Endothelial cell of hepatic sinusoid (primary cell): Measurements from ENCODE around the gene MRPL24.

Source experiments
- in situ Hi-C: cut with HindIII; loops from 2 replicates; pipeline ENCODE4 v1.10.0; 2017; ENCODE audit warnings: low sequenced_read_pairs

Gene MRPL24

DNA sequence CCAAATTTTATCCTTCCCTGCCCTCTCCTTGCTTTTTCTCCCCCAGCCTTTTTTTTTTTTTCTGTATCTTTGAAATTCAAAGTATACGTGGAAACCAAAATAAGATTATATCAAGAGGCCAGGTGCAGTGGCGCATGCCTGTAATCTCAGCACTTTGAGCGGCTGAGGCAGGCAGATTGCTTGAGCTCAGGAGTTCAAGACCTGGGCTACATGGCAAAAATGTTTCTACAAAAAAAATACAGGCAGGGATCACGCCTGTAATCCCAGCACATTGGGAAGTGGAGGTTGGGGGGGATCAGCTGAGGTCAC is 19.9 kb upstream of the MRPL24 start:
- in situ Hi-C loops, result no loop called here

DNA sequence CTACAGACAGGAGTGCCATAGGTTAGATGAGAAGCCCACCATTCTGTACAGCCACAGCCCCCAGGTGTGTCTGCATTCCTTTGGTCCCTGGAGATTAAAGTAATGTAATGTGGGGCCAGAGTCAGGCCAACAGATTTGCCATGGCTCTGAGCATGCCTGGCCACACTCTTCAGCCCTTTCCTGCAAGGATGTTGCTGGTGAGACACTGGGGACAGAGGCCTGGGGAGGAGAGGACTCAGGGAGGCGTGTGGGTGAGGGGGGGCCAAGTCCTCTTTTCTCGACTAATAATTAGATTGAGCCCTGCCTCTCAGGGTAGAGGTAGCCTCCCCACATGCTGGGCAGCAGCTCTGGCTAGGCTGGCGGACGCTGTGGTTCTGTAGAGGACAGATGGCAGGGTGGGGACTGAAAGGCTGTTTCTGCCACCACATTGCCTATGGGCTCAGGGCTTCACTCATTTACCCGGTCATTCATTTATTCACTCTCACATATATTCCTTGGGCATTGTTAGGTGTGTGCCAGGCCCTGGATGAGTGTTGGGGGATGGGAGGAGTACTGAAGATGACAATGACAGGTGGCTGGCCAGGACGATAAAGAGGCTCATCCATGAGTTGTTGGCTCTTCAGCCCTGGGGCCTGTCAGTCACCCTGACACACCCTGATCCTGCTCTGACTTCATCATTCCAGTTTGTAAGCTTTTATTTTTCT is 19.4 kb upstream of the MRPL24 start:
- in situ Hi-C loops, result no loop called here

- in situ Hi-C loops, result loop anchor here (5.0 kb wide), 1 partner anchor 85 kb away; no protein-coding TSS in a partner anchor
Observed at GRCh38 chr1:156757572-156758253, 16.8 kb upstream of the MRPL24 start.

- in situ Hi-C loops, result loop anchor here (5.0 kb wide), 1 partner anchor 86 kb away; no protein-coding TSS in a partner anchor
Observed at GRCh38 chr1:156756355-156756754, 15.5 kb upstream of the MRPL24 start.

DNA sequence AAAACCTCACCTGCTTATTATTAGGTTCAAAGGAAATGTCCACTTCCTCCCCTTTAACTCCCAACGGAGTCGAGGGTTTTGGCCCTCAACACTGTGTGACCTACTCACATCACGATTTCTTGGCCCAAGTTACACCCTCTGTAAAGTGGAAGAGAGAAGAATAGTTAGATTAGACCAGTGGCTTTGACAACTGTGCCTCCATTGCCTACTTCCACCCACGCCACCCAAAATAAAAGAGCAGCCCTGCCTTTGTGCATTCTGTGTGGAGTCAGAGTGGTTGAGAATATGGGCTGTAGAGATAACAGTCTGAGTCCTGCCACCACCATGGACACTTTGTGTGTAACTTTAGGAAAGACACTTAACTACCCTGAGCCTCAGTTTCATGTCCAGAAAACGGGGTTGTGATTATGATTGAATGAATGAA is 14.7 kb upstream of the MRPL24 start:
- in situ Hi-C loops, result loop anchor here (5.0 kb wide), 1 partner anchor 87 kb away; no protein-coding TSS in a partner anchor

- in situ Hi-C loops, result no loop called here
Observed at GRCh38 chr1:156754219-156754618, 13.3 kb upstream of the MRPL24 start.

- in situ Hi-C loops, result no loop called here
Observed at GRCh38 chr1:156752843-156753482, 12.1 kb upstream of the MRPL24 start.

DNA sequence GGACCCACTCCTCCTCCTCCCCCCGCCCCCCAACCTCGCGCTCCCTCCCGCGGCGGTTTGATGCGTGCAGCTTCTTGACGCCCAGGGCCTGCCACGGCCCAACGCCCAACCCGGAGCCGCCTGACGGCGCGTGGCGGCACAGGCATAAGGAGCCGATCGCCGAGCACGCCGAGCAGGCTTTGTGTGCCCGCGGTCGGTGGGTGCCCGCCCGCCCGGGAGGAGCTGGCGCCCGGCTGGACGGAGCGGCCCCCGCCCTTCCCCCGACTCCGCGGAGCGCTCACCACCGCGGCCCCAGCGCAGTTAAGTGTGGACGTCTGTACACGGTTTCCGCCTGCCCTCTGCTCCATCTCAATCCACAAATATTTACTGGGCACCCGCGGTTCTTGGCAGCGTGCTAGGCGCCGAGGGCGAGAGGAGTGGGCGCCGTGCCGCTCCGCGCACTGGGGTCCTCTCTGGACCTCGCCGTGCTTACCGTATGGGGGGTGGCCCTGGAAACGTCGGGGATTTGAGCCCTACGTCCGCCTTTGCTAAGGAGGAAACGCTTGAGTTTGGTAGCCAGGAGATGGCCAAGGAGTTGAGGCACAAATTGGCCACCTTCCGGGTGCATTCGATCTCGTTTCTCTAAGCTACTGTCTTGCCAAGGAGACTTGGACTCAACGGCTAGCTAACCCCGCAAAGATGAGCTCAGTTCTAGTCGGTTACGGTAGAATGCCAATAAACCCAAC is 11.0 kb upstream of the MRPL24 start:
- in situ Hi-C loops, result no loop called here

- in situ Hi-C loops, result no loop called here
Observed at GRCh38 chr1:156751451-156751756, 10.5 kb upstream of the MRPL24 start, which contains the start of gene HDGF. TSS of gene HDGF (minus strand) at chr1:156751675. CDS start at chr1:156751429, 246 bp downstream.

DNA sequence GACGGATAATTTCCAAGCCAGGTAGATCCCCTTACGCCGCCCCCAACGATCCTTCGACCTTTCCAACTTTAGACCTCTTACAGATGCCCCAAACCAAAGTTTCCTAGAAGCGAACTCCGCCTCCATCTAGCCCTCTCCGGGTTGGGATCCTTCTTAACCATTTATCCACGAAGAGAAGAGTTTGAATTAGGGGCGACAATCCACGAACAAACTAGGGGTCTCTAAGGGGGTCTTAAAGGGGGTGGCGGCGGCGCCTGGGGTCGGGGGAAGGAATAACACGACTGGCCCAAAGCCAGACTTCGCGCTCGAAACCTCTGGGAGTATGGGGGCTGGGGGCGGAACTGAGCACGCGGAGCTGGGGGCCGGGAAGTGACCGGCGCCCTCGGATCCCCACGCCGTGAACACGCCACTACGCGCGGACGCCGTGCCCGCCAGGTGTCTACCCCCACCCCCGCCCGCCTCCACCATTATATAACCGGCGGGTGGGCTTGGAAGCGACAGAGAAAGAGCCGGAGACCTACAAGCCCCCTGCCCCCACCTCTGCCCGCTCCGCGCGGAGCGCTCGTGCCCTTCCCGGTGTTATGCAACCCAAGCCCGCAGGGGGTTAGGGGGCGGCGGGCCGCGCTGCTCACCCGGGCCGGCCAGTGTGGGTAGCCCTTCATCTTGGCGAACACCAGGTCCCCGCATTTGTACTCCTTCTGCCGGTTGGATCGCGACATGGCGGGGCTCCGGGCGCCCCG is 10.0 kb upstream of the MRPL24 start:
- in situ Hi-C loops, result no loop called here

- in situ Hi-C loops, result no loop called here
Observed at GRCh38 chr1:156750191-156750672, 9.3 kb upstream of the MRPL24 start.

DNA sequence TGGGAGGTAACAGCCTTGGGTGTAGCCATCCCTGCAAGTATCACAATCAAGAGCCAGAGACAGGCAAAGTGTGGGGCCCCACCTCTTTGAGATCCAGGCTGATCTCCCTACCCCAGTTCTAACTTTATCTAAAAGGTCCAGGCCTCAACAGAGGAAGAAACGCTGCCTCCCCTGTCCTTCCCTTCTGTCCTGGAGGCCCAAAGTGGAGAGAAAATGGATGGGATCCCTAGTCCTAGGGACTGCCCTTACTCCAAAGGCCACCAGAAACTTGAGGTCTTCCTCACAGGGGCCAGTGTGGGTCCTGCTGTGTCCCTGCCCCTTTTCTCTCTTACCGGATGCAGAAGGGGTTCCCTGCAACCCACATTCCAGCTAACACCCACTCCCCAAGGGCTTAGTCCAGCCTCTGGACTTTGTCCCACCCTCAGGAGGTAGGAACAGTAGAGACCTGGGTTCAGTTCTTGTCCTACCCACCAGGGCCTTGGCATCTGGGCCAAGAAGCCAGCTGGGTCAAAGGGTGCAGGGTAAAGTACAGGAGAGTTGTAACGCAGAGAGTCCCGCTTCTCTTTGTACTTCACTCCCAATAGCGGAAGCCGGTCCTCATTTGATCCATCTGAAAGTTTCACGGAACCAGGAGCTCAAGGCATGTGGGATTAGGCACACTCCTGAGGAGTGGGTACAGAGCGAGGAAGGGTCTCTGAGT is 8.7 kb upstream of the MRPL24 start:
- in situ Hi-C loops, result no loop called here

DNA sequence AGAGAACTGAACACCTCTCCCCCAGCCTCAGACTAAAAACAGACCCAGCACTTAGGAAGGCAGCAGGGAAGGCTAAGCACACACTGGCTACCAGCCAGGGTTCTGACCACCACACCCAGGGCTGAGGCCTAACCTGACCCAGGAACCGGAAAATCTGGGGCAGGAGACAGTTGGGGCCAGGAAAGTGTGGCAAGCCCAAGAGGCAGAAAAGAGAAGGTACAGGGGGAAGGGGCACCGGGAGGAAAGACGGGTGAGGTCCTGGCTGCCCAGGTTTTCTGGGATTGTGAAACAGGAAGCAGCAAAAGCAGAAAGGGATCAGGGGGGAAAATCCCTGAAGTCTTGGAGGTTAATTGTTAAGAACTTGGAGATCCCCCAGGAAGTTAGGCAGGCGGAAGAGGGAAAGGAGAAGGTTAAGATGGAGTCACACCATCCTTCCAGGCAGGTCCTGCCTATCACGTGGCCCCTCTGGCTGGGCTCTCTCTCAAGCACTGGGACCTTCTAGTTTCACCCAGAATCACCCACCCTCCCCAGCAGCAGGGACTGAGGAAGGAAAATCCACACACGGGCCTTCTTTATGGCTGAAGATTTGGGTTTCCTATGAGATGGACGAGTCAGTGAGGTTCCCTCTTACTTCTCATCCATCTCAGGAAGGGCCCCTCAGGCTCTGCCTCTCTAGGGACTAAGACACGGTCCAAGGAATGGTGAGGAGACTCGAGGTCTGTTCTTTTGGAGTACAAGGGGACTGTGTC is 8.0 kb upstream of the MRPL24 start:
- in situ Hi-C loops, result no loop called here

GRCh38 chr1:156747742-156748669 is 7.1 kb upstream of the MRPL24 start:
- in situ Hi-C loops, result no loop called here

- in situ Hi-C loops, result no loop called here
Observed at GRCh38 chr1:156746728-156747631, 6.1 kb upstream of the MRPL24 start.

GRCh38 chr1:156746406-156746727 is 5.5 kb upstream of the MRPL24 start:
- in situ Hi-C loops, result no loop called here

DNA sequence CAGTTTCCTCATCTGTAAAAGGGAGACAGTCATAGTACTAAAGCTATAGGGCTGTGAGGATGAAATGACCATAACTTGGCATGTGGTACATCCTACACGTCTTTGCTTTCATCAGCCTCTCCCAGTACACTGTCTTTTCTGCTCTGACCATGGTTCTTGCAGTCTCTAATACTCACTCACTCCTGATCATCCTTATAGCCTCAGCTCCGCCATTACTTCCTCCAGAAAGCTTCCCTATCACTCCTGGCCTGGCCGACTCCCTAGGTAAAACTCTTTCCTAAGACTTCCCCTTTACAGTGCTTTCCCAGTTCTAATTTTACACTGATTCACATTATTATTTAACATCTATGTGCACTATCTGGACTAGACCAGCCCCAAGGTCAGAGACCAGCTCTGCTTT is 5.0 kb upstream of the MRPL24 start:
- in situ Hi-C loops, result no loop called here
